Nephron progenitor cell (in vitro differentiated cells): Measurements from ENCODE around the gene BICC1.

Experiments
- DNase-seq: peaks from one replicate; pipeline ENCODE4 v3.0.0; 2021
- H3K27ac Mint-ChIP-seq: 2 replicates; pipeline ENCODE4 v1.8.0; 2021; ENCODE audit warnings: mild to moderate bottlenecking, moderate library complexity, mixed read lengths
- H3K27me3 Mint-ChIP-seq: 2 replicates; pipeline ENCODE4 v1.8.0; 2021; ENCODE audit warnings: mild to moderate bottlenecking, low read depth, mixed read lengths; ENCODE audit not compliant: poor library complexity
- H3K36me3 Mint-ChIP-seq: 2 replicates; pipeline ENCODE4 v1.8.0; 2021; ENCODE audit warnings: low read depth, mixed read lengths
- H3K4me1 Mint-ChIP-seq: 2 replicates; pipeline ENCODE4 v1.8.0; 2021; ENCODE audit warnings: mixed read lengths
- H3K4me3 Mint-ChIP-seq: 2 replicates; pipeline ENCODE4 v1.8.0; 2021; ENCODE audit warnings: mild to moderate bottlenecking, moderate library complexity, mixed read lengths
- H3K9me3 Mint-ChIP-seq: 2 replicates; pipeline ENCODE4 v1.8.0; 2021; ENCODE audit warnings: mild to moderate bottlenecking, moderate library complexity, mixed read lengths
- CTCF ChIP-seq: fragments of 200-600 bp; sonication (generic); IDR thresholded peaks from 2 replicates; pipeline ENCODE4 v1.5.0; 2021; ENCODE audit warnings: antibody characterized with exemption

Gene BICC1

GRCh38 chr10:58512491-58513187 is at the start of gene BICC1:
Gene BICC1, plus strand, starts transcription at chr10:58512872. Its CDS starts 272 bp downstream, at chr10:58513144.
- H3K4me1 Mint-ChIP-seq, result peaks cover 21% of the 10 kb centered on the region
- H3K9me3 Mint-ChIP-seq, result no peaks in the 10 kb centered on the region
- peak; percentile 81 for DNase-seq
- peaks cover 23% of the 10 kb centered on the region for H3K27me3 Mint-ChIP-seq
- TF ChIP-seq CTCF, result no peak
- H3K36me3 Mint-ChIP-seq, result no peaks in the 10 kb centered on the region
- no peak within 1 kb of the TSS for H3K27ac Mint-ChIP-seq
- peak within 1 kb of the TSS; percentile 89 for H3K4me3 Mint-ChIP-seq

- DNase-seq, result no peak
- H3K27ac Mint-ChIP-seq, result no peak overlapping the region
- peaks cover 19% of the 10 kb centered on the region for H3K9me3 Mint-ChIP-seq
- TF ChIP-seq CTCF, result no peak
- H3K4me3 Mint-ChIP-seq, result no peak overlapping the region
- no peaks in the 10 kb centered on the region for H3K36me3 Mint-ChIP-seq
- peaks cover 2% of the 10 kb centered on the region for H3K27me3 Mint-ChIP-seq
- no peaks in the 10 kb centered on the region for H3K4me1 Mint-ChIP-seq
Measured at GRCh38 chr10:58464956-58465355, 47.7 kb upstream of the BICC1 start.

- no peak for TF ChIP-seq CTCF
- no peak overlapping the region for H3K27ac Mint-ChIP-seq
- peaks cover 2% of the 10 kb centered on the region for H3K27me3 Mint-ChIP-seq
- no peak for DNase-seq
- H3K4me1 Mint-ChIP-seq, result no peaks in the 10 kb centered on the region
- no peak overlapping the region for H3K4me3 Mint-ChIP-seq
- H3K9me3 Mint-ChIP-seq, result peaks cover 15% of the 10 kb centered on the region
- no peaks in the 10 kb centered on the region for H3K36me3 Mint-ChIP-seq
Measured at GRCh38 chr10:58465629-58466028, 47.0 kb upstream of the BICC1 start.

GRCh38 chr10:58467931-58468635 is 44.6 kb upstream of the BICC1 start:
- Mint-ChIP-seq H3K27ac (no peak overlapping the region), H3K4me3 (no peak overlapping the region), H3K9me3 (peaks cover 5% of the 10 kb centered on the region), H3K4me1 (peaks cover 3% of the 10 kb centered on the region), H3K27me3 (peaks cover 2% of the 10 kb centered on the region), H3K36me3 (no peaks in the 10 kb centered on the region)
- no peak for TF ChIP-seq CTCF
- DNase-seq, result no peak

GRCh38 chr10:58473976-58474375 is 38.7 kb upstream of the BICC1 start:
- no peak for DNase-seq
- TF ChIP-seq CTCF, result no peak
- Mint-ChIP-seq H3K4me1 (peaks cover 14% of the 10 kb centered on the region), H3K27ac (no peak overlapping the region), H3K27me3 (no peaks in the 10 kb centered on the region), H3K4me3 (no peak overlapping the region), H3K9me3 (no peaks in the 10 kb centered on the region), H3K36me3 (no peaks in the 10 kb centered on the region)
